Right ventricle myocardium superior (tissue), 1 donor: ENCODE results near the gene HERC4. TPM values are rescaled to one million over a fixed set of nuclear protein-coding genes. Genes with fewer than 3 reads are reported as not detected.
"Not testable (repeated sequence)": the region's sequence is repeated elsewhere in the genome, so short reads cannot be mapped to it uniquely, and the experiment has no call there.

Experiments
- ATAC-seq: fragments of 200-7000 bp; cut with Tn5 transposase; one replicate; pipeline ENCODE4 v1.9.1; 2020; ENCODE audit warnings: mild to moderate bottlenecking; ENCODE audit not compliant: poor library complexity
- DNase-seq: peaks from one replicate; pipeline ENCODE4 v3.0.0-alpha.2; 2020
- intact Hi-C: fragments of 100-400 bp; cut with DNase I; formaldehyde crosslinking; loops from one replicate; pipeline ENCODE4 v1.11.2; 2022
- total RNA-seq: library from RNA; stranded (reverse); fragmentation: NEBNext Ultra II Directional; extraction: Animal tissue kit (Norgen Biotek cat#: 25700); gene quantifications from one replicate; pipeline ENCODE4 v1.2.1, GENCODE V29; 2021
- donor health status: DM: no; HTN: yes; CAD: no; lungs with severe emphysema.

The HERC4 gene
- total RNA-seq, 1 donor from 2014 or later = 24.1 TPM

DNA sequence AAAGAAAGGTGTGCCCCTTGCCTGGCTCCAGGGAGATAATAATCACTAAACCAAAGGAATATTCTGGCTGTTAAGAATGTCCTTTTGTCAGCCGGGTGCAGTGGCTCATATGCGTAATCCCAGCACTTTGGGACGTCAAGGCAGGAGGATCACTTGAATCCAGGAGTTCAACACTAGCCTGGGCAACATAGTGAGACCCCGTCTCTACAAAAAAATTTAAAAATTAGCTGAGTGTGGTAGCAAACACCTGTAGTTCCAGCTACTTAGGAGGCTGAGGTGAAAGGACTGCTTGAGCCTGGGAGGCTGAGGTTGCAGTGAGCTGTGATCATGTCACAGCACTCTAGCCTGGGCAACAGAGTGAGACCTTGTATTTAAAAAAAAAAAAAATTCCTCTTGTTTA is 74.1 kb downstream of the HERC4 start:
- intact Hi-C loops = no loop called here
- no peak for DNase-seq
- ATAC-seq = no peak

DNA sequence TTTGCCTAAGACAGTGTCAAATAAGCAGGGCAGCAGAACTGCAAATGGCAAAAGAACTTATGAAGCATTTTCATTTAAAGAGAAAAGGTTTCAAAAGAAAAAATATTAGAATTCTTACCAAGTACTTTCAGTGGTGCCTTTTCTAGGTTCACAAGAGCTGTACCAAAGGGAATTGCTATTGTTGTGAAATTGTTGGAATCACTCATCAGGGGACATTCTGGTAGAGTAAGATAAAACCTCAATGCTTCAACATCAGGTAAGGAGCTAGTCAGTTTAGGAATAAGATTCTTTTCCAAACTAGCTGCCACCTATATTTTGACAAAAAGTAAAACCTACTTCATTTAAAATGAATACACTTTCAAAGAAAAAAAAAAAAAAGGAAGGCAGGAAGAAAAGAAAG is 85.0 kb downstream of the HERC4 start:
- no peak for DNase-seq
- no peak for ATAC-seq
- intact Hi-C loops = no loop called here

- ATAC-seq = no peak
These were observed 86.5 kb downstream of the HERC4 start for GRCh38 chr10:67988606-67989005.

DNA sequence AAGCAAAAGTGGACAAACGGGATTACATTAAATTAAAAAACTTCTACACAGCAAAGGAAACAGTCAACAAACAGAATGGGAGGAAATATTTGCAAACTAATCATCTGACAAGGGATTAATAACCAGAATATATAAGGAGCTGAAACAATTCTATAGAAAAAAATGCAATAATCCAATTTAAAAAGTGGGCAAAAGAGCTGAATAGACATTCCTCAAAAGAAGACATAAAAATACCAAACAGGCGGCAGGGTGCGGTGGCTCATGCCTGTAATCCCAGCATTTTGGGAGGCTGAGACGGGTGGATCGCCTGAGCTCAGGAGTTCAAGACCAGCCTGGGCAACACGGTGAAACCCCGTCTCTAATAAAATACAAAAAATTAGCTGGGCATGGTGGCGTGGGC is 92.5 kb downstream of the HERC4 start:
- DNase-seq, intact Hi-C loops, ATAC-seq: not testable (repeated sequence)

More at GRCh38 chr10:67988606-67989005, 86.5 kb downstream of the HERC4 start:
- intact Hi-C loops = no loop called here
- DNase-seq = no peak

GRCh38 chr10:67978749-67979148 is 96.3 kb downstream of the HERC4 start:
- DNase-seq = no peak
- peak; percentile 38 for ATAC-seq
- intact Hi-C loops = no loop called here

DNA sequence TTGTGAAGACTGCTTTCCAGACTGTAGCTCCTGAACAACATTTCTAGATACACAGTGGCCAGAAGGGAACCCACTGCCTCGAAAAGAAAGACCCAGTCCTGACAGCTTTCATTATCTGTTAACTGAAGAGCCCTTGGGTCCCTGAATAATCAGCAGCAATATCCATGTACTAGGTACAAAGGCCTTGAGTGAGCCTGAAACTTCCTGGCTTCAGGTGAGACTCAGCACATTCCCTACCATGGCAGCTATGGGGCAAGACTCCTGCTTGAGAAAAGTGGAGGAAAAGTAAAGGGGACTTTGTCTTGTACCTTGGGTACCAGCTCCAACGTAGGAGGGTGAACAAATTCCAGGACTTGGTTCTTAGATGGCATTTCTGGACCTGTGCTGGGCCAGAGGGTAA is 97.8 kb downstream of the HERC4 start:
- ATAC-seq (peak; percentile 14), DNase-seq (no peak)
- intact Hi-C loops = no loop called here

DNA sequence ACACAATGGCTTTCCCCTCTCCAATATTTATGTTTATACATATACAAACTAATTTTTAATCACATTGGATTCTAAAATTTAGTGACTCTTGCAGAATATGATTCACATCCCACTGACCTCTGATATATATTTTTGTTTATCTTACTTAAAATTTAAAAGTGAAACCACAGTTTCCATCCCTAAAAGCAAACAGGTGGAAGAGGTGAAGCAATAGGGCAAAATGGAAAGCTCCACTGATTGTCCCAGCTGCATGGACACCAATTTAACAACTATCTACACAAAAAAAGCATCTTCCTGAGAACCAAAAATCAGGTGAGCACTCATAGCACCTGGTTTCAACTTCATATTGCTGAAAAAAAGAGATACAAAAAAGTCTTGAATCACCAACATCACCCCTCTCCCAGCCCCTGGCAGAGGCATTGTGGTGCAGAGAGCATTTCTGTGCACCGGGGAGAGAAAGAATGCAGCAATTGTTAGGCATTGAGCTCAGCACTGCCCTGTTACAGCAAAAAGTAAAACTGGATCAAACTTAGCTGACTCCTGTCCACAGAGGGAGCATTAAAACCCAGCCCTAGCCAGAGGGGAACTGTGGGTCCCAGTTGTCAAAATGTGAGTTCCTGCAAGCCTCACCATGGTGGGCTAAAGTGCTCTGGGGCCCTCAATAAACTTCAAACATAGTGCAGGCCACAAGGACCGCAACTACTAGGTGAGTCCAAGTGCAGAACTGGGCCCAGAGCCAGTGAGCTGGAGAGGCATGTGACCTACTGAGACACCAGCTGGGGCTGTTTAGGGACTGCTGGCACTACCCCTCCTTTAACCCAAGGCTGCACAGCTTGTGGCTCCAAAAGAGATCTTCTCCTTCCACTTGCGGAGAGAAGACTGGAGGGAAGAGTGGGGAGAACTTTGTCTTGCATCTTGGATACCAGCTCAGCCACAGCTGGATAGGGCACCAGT is 98.5 kb downstream of the HERC4 start:
- intact Hi-C loops = no loop called here
- ATAC-seq (peak; percentile 96), DNase-seq (peak; percentile 81)

DNA sequence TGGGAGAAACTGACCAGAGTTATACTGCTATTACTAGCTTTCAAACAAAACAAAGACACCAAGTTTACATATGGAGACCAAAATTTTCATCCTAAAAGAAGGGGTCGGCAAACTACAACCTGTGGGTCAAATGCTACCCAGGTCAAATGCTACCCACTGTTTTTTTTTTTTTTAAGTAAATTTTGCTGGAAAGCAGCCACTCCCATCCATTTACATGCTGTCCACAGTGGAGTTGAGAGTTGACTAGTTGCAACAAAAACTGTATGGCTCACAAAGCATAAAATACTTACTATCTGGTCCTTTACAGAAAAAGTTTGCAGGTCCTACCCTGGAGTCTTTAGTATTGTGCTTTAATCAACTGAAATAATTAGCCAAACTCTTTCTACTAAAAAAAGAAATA is 99.2 kb downstream of the HERC4 start:
- no peak for DNase-seq
- ATAC-seq = no peak
- intact Hi-C loops = no loop called here

- no peak for DNase-seq
- no peak for ATAC-seq
- intact Hi-C loops = no loop called here
These were observed 103.8 kb downstream of the HERC4 start for GRCh38 chr10:67971311-67971710.

- intact Hi-C loops = no loop called here
- DNase-seq (no peak), ATAC-seq (no peak)
These were observed 105.2 kb downstream of the HERC4 start for GRCh38 chr10:67969875-67970274.

- ATAC-seq, intact Hi-C loops, DNase-seq: not testable (repeated sequence)
These were observed 109.0 kb downstream of the HERC4 start for GRCh38 chr10:67966035-67966434.

GRCh38 chr10:67965456-67965855 is 109.6 kb downstream of the HERC4 start:
- DNase-seq (no peak), ATAC-seq (no peak)
- intact Hi-C loops = no loop called here

GRCh38 chr10:67959839-67960476 is 115.1 kb downstream of the HERC4 start:
- ATAC-seq (no peak), DNase-seq (no peak)
- intact Hi-C loops = no loop called here

DNA sequence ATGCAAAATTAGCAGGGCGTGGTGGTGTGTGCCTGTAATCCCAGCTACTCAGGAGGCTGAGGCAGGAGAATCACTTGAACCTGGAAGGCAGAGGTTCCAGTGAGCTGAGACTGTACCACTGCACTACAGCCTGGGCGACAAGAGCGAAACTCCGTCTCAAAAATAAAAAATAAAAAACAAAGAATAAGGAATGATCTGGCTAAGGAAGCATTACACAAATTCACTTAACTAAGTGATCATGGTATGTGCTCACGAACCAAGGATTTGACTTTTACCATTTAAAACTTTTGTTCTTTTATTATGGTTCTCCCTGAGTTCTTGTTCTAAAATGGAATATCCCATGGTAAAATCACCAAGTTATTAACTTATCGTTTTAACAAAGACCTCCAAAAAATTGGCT is 119.5 kb downstream of the HERC4 start:
- no peak for ATAC-seq
- intact Hi-C loops = no loop called here

DNA sequence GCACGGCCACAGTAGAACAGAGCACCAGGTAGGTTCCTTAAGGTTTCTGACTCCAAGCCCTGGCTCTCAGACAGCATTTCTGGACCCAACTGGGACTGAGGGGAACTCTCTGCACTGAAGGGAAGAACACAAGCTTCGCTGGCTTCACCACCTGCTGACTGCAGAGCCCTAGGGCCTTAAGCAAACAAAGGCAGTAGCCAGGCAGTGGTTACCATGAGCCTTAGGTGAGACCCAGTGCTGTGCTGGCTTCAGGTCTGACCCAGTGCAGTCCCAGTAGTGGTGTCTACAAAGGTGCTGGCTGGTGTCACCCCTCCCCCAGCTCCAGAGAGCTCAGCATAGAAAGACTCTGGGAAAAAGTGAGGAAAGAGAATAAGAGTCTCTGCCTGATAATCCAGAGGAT is 131.2 kb downstream of the HERC4 start:
- intact Hi-C loops = no loop called here
- no peak for ATAC-seq
- DNase-seq = no peak

More for the DNA sequence above, 119.5 kb downstream of the HERC4 start:
- no peak for DNase-seq

DNA sequence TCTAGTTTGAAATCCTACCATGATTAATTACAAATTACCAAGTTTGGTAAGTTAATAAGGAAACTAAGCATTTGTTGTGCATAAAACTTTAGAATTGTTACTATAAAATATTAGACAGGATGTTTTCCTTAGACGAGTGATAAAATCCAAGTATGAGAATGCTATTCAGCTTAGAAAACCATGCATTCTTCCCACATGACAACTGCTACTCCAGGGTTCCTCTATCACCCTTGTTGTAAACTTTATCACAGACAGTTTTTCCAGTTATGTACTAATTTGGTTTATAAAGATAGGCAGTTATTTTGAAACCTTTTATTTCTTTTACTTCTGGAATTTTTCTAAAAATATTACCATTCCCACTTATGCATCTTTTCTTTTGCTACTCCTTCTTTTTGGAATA is 138.7 kb downstream of the HERC4 start:
- intact Hi-C loops = no loop called here
- DNase-seq = no peak
- no peak for ATAC-seq

GRCh38 chr10:67935223-67935622 is 139.9 kb downstream of the HERC4 start:
- DNase-seq (no peak), ATAC-seq (no peak)
- intact Hi-C loops = no loop called here

DNA sequence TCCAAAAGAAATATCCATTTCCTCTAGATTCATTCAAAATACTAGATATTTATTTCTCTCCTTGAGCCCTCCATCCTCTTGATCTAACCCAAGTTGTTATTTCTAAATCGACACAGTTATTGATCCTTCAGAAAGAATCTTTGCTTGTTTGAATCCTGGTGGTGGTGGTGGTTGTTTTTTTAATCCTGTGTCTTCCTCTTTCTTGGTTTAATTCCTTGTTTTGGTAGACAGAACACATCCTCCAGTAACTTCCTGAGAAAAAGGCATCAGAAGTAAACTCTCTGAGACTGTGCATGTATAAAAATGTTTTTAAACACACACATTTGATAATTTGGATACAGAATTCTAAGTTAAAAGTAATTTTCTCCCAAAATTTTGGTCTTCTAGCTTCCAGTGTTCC is 140.7 kb downstream of the HERC4 start:
- ATAC-seq (no peak), DNase-seq (no peak)
- intact Hi-C loops = no loop called here

DNA sequence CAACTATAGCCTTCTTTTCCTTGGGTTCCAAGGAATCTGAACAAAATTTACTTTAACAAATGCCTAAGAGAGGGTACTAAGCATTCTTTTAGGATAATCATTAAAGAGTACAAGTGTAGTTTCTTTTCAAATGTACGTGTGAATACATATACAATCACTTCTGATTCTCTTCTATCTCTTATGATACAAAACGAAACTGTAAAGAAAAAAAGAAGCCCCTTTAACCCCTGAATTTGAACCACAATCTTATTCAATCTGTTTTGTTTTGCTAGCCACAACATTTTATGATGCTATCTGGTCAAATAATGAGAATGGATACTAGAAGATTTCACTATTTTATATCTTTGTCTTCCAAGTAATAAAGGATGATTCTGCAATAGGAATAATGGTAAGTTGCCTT is 141.9 kb downstream of the HERC4 start:
- ATAC-seq (no peak), DNase-seq (no peak)
- intact Hi-C loops = no loop called here

DNA sequence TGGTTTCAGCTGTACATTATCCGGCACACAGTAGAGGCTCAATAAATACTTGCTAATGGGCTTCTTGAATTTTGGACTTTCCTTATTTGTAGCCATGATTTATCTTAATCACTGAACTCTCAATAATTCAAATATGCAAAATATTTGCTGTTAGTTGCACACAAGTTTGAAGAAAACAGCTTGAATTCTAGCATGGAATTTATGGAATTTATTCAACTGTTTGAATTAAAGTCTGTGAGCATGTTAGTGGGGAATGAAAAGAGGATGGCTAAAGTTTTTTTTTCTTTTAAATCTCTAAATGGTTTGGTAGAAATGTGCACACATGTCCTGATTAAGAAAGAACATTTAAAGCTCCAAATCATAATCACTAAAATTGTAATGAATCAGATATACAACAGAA is 148.1 kb downstream of the HERC4 start:
- ATAC-seq (no peak), DNase-seq (no peak)
- intact Hi-C loops = no loop called here
